KMS-11 (cell line): ENCODE measurements around the gene HPS4.

Source experiments
- H2AFZ ChIP-seq: fragments of 200-600 bp; sonication (generic); 2 replicates; pipeline ENCODE4 v1.6.1; 2016; ENCODE audit warnings: antibody characterized with exemption, mixed run types, low read depth
- H3K27ac ChIP-seq: fragments of 200-600 bp; sonication (generic); 2 replicates; pipeline ENCODE4 v1.6.1; 2016; ENCODE audit warnings: mild to moderate bottlenecking, mixed run types
- H3K27me3 ChIP-seq: fragments of 200-600 bp; sonication (generic); 2 replicates; pipeline ENCODE4 v1.6.1; 2017; ENCODE audit warnings: mild to moderate bottlenecking, low read depth, mixed run types, moderate library complexity; ENCODE audit not compliant: insufficient read depth
- H3K36me3 ChIP-seq: fragments of 200-600 bp; sonication (generic); 2 replicates; pipeline ENCODE4 v1.6.1; 2017; ENCODE audit warnings: mild to moderate bottlenecking, mixed run types; ENCODE audit not compliant: insufficient read depth
- H3K4me1 ChIP-seq: fragments of 200-600 bp; sonication (generic); 2 replicates; pipeline ENCODE4 v1.6.1; 2016; ENCODE audit warnings: mild to moderate bottlenecking, low read depth, mixed run types; ENCODE audit not compliant: poor library complexity, severe bottlenecking
- H3K4me2 ChIP-seq: fragments of 200-600 bp; sonication (generic); 2 replicates; pipeline ENCODE4 v1.7.0; 2016; ENCODE audit warnings: mild to moderate bottlenecking, mixed run types
- H3K4me3 ChIP-seq: fragments of 200-600 bp; sonication (generic); IDR thresholded peaks from 2 replicates; pipeline ENCODE4 v1.6.1; 2017; ENCODE audit warnings: low read depth, low read length, mixed read lengths; ENCODE audit not compliant: insufficient read depth
- H3K79me2 ChIP-seq: fragments of 200-600 bp; sonication (generic); 2 replicates; pipeline ENCODE4 v1.6.1; 2016; ENCODE audit warnings: low read depth, mixed run types; ENCODE audit not compliant: insufficient read depth
- H3K9ac ChIP-seq: fragments of 200-600 bp; sonication (generic); 2 replicates; pipeline ENCODE4 v1.6.1; 2016; ENCODE audit warnings: mild to moderate bottlenecking, mixed run types
- H4K20me1 ChIP-seq: fragments of 200-600 bp; sonication (generic); 2 replicates; pipeline ENCODE4 v1.6.1; 2016; ENCODE audit warnings: mild to moderate bottlenecking, mixed run types; ENCODE audit not compliant: insufficient read depth
- TF ChIP-seq, protein P1 (sequence below): fragments of 200-600 bp; sonication (generic); conservative IDR thresholded peaks from 2 replicates; pipeline ENCODE4 v1.6.1; 2017; ENCODE audit warnings: low read depth, mild to moderate bottlenecking, antibody characterized with exemption, low read length, moderate library complexity, mixed read lengths

The HPS4 gene

GRCh38 chr22:26527167-26527566, 43.6 kb upstream of the HPS4 start:
- H3K4me2 ChIP-seq = no peak overlapping the region
- no peak overlapping the region for H3K27ac ChIP-seq
- no peaks in the 10 kb centered on the region; the same call in 1 of the 2 replicates for H3K79me2 ChIP-seq
- TF ChIP-seq, protein P1, sequence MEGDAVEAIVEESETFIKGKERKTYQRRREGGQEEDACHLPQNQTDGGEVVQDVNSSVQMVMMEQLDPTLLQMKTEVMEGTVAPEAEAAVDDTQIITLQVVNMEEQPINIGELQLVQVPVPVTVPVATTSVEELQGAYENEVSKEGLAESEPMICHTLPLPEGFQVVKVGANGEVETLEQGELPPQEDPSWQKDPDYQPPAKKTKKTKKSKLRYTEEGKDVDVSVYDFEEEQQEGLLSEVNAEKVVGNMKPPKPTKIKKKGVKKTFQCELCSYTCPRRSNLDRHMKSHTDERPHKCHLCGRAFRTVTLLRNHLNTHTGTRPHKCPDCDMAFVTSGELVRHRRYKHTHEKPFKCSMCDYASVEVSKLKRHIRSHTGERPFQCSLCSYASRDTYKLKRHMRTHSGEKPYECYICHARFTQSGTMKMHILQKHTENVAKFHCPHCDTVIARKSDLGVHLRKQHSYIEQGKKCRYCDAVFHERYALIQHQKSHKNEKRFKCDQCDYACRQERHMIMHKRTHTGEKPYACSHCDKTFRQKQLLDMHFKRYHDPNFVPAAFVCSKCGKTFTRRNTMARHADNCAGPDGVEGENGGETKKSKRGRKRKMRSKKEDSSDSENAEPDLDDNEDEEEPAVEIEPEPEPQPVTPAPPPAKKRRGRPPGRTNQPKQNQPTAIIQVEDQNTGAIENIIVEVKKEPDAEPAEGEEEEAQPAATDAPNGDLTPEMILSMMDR = no peak
- no peak overlapping the region for H2AFZ ChIP-seq
- no peak overlapping the region for H3K4me3 ChIP-seq
- no peaks in the 10 kb centered on the region for H3K27me3 ChIP-seq
- H3K4me1 ChIP-seq = peaks cover 32% of the 10 kb centered on the region
- peaks cover 6% of the 10 kb centered on the region; the same call in 1 of the 2 replicates for H3K36me3 ChIP-seq
- H4K20me1 ChIP-seq = no peaks in the 10 kb centered on the region
- H3K9ac ChIP-seq = no peak overlapping the region

- Histone ChIP-seq H3K79me2 (no peaks in the 10 kb centered on the region; the same call in 1 of the 2 replicates), H3K27ac (no peak overlapping the region), H3K4me1 (peaks cover 20% of the 10 kb centered on the region), H3K36me3 (peaks cover 6% of the 10 kb centered on the region; the same call in 1 of the 2 replicates), H3K4me2 (no peak overlapping the region), H4K20me1 (no peaks in the 10 kb centered on the region), H3K27me3 (no peaks in the 10 kb centered on the region), H3K4me3 (no peak overlapping the region), H3K9ac (no peak overlapping the region), H2AFZ (no peak overlapping the region)
- TF ChIP-seq, protein P1 = no peak
Measured at GRCh38 chr22:26525946-26526564, 42.5 kb upstream of the HPS4 start.

GRCh38 chr22:26524870-26525269, 41.3 kb upstream of the HPS4 start:
- Histone ChIP-seq H3K4me3 (no peak overlapping the region), H3K79me2 (no peaks in the 10 kb centered on the region), H3K4me2 (no peak overlapping the region), H3K4me1 (peaks cover 9% of the 10 kb centered on the region), H3K27ac (no peak overlapping the region), H2AFZ (no peak overlapping the region), H3K27me3 (no peaks in the 10 kb centered on the region), H4K20me1 (no peaks in the 10 kb centered on the region), H3K36me3 (peaks cover 6% of the 10 kb centered on the region; the same call in 1 of the 2 replicates), H3K9ac (no peak overlapping the region)
- TF ChIP-seq, protein P1 = no peak

DNA sequence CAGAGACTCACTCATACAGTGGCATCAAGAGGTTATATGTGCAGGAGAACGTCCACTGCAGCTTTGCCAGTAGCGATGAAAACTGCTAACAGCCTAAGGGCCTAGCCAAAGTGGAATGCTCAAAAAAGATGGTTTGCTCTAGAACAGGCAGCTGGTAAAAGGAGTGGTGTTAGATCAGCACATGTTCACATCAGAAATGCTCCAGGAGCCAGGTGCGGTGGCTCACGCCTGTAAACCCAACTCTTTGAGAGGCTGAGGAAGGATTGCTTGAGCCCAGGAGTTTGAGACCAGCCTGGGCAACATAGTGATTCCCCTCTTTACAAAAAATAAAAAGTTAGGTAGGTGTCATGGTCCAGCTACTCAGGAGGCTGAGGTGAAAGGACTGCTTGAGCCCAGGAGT, 39.0 kb upstream of the HPS4 start:
- Histone ChIP-seq H3K27ac (no peak overlapping the region), H2AFZ (no peak overlapping the region), H3K4me2 (no peak overlapping the region), H3K4me1 (peaks cover 6% of the 10 kb centered on the region), H4K20me1 (no peaks in the 10 kb centered on the region), H3K9ac (no peak overlapping the region), H3K79me2 (no peaks in the 10 kb centered on the region), H3K27me3 (no peaks in the 10 kb centered on the region), H3K4me3 (no peak overlapping the region), H3K36me3 (peaks cover 6% of the 10 kb centered on the region; the same call in 1 of the 2 replicates)
- TF ChIP-seq, protein P1 = no peak
